WERI-Rb-1 (cell line): ENCODE results near the gene ICAM4.

Source experiments
- DNase-seq: peaks from one replicate; pipeline ENCODE4 v3.0.0-alpha.2; 2020
- H3K27ac ChIP-seq: fragments of 250-450 bp; sonication (Bioruptor Pico); 2 replicates; pipeline ENCODE4 v1.5.1; 2020; ENCODE audit warnings: mild to moderate bottlenecking, moderate library complexity
- H3K27me3 ChIP-seq: fragments of 250-450 bp; sonication (Bioruptor Pico); 2 replicates; pipeline ENCODE4 v1.5.1; 2021; ENCODE audit warnings: mild to moderate bottlenecking, low read depth, moderate library complexity; ENCODE audit not compliant: insufficient read depth, severe bottlenecking
- H3K36me3 ChIP-seq: fragments of 250-450 bp; sonication (Bioruptor Pico); 2 replicates; pipeline ENCODE4 v1.5.1; 2020; ENCODE audit warnings: mild to moderate bottlenecking, moderate library complexity
- H3K4me3 ChIP-seq: 2 replicates; pipeline ENCODE4 v1.5.1; 2011; ENCODE audit warnings: low read depth, mild to moderate bottlenecking, control low read depth, low read length
- H3K9me3 ChIP-seq: fragments of 250-450 bp; sonication (Bioruptor Pico); 2 replicates; pipeline ENCODE4 v1.5.1; 2021; ENCODE audit warnings: mild to moderate bottlenecking, moderate library complexity; ENCODE audit not compliant: severe bottlenecking
- CTCF ChIP-seq: IDR thresholded peaks from 2 replicates; pipeline ENCODE4 v1.5.1; 2011; ENCODE audit warnings: low read depth, mild to moderate bottlenecking, control low read depth, inconsistent platforms, low read length

The ICAM4 gene

GRCh38 chr19:10246511-10246910 is 40.2 kb upstream of the ICAM4 start:
- Histone ChIP-seq H3K27ac (no peak overlapping the region), H3K36me3 (no peaks in the 10 kb centered on the region), H3K4me3 (no peak overlapping the region), H3K27me3 (no peaks in the 10 kb centered on the region), H3K9me3 (no peaks in the 10 kb centered on the region)
- TF ChIP-seq CTCF = no peak
- DNase-seq = no peak

- peak within 1 kb of the TSS; percentile 81 for H3K27ac ChIP-seq
- H3K36me3 ChIP-seq = peaks cover 23% of the 10 kb centered on the region
- peak; percentile 97 for DNase-seq
- no peak for TF ChIP-seq CTCF
- H3K4me3 ChIP-seq = peak within 1 kb of the TSS; percentile 95
- H3K9me3 ChIP-seq = no peaks in the 10 kb centered on the region
- H3K27me3 ChIP-seq = no peaks in the 10 kb centered on the region
Observed at GRCh38 chr19:10251792-10252694, 34.7 kb upstream of the ICAM4 start, which contains the start of gene MRPL4. Gene MRPL4, plus strand, starts transcription at chr19:10252214. Its CDS starts 40 bp downstream, at chr19:10252254.

DNA sequence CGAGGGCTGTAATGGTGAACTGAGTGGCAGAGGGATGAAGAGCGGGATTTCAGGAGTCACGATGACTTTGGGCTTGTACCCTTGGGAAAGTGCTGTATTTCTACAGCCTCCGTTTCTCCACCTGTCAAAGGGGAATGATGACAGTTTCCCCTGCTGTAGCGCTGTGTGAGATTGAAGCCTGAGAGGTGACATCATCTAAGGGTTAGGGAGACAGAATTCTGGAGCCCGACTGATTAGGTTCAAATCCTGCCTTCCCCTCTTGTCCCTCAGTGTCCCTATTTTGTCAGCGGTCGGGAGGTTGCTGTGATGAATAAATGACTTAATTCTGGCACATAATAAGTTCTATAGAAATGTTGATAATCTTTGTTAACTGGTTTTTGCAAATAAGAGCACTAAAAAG is 34.0 kb upstream of the ICAM4 start:
- peak overlapping the region; percentile 81 for H3K27ac ChIP-seq
- H3K27me3 ChIP-seq = no peaks in the 10 kb centered on the region
- peak overlapping the region; percentile 95 for H3K4me3 ChIP-seq
- no peak for TF ChIP-seq CTCF
- H3K36me3 ChIP-seq = peaks cover 30% of the 10 kb centered on the region
- no peaks in the 10 kb centered on the region for H3K9me3 ChIP-seq
- no peak for DNase-seq

DNA sequence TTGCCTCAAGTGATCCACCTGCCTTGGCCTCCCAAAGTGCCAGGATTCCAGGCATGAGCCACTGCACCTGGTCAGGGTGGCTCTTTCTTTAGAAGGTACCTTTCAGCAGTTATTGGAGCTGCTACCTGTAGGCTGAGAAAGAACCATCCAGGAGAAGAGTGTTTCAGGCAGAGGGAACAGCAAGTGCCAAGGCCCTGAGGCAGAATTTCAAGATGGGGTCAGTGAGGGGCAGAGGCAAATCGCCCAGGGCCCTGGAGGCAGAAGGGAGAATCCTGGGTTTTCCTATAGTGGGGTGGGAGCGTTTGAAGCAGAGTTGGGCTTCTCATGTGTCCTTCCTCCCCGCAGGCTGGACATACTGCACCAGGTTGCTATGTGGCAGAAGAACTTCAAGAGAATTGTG is 32.5 kb upstream of the ICAM4 start:
- H3K27me3 ChIP-seq = no peaks in the 10 kb centered on the region
- peaks cover 41% of the 10 kb centered on the region for H3K36me3 ChIP-seq
- TF ChIP-seq CTCF = no peak
- no peaks in the 10 kb centered on the region for H3K9me3 ChIP-seq
- H3K27ac ChIP-seq = no peak overlapping the region
- H3K4me3 ChIP-seq = no peak overlapping the region
- no peak for DNase-seq

DNA sequence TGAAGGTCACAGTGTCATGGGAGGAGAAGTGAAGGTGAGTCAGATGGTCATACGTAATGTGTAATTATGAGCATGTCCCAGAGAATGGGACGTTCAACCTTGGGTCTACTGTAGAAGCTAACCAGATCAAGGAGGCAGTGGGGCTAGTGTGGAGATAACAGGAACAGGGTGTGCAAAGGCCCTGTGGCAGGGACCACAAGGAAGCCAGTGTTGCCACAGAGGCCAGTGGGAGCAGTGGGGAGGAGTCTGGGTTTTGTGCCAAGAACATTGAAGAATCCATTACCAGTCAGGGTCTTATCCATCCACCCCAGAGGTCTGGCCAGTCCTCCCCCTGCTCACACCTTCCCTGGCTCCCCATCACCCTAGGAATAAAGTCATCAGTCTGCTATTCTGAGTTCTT is 31.4 kb upstream of the ICAM4 start:
- peaks cover 47% of the 10 kb centered on the region for H3K36me3 ChIP-seq
- no peaks in the 10 kb centered on the region for H3K27me3 ChIP-seq
- no peaks in the 10 kb centered on the region for H3K9me3 ChIP-seq
- no peak for DNase-seq
- H3K27ac ChIP-seq = no peak overlapping the region
- no peak overlapping the region for H3K4me3 ChIP-seq
- no peak for TF ChIP-seq CTCF

DNA sequence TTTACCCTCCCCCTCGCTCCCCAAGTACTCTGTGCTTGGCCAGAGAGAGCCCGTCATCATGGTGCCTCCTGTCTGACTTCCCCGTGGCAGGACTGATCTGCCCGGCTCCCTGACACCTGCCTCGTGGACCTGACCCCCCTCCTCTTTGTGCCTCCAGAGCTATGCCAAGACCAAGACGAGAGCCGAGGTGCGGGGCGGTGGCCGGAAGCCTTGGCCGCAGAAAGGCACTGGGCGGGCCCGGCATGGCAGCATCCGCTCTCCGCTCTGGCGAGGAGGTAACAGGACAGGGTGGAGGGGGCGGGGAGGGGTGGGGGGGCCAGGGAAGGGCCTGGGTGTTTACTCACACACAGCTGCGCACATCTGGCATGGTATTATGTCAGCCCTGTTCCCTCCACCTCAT is 30.2 kb upstream of the ICAM4 start:
- Histone ChIP-seq H3K27ac (no peak overlapping the region), H3K36me3 (peaks cover 47% of the 10 kb centered on the region), H3K9me3 (no peaks in the 10 kb centered on the region), H3K27me3 (no peaks in the 10 kb centered on the region), H3K4me3 (no peak overlapping the region)
- no peak for TF ChIP-seq CTCF
- DNase-seq = no peak
